Measurements from ENCODE around the gene MYCBPAP.

- TF ChIP-seq, protein P1, sequence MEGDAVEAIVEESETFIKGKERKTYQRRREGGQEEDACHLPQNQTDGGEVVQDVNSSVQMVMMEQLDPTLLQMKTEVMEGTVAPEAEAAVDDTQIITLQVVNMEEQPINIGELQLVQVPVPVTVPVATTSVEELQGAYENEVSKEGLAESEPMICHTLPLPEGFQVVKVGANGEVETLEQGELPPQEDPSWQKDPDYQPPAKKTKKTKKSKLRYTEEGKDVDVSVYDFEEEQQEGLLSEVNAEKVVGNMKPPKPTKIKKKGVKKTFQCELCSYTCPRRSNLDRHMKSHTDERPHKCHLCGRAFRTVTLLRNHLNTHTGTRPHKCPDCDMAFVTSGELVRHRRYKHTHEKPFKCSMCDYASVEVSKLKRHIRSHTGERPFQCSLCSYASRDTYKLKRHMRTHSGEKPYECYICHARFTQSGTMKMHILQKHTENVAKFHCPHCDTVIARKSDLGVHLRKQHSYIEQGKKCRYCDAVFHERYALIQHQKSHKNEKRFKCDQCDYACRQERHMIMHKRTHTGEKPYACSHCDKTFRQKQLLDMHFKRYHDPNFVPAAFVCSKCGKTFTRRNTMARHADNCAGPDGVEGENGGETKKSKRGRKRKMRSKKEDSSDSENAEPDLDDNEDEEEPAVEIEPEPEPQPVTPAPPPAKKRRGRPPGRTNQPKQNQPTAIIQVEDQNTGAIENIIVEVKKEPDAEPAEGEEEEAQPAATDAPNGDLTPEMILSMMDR (IDR thresholded peaks at IDR 0.05; ENCODE audit: low read length), result no peak
- no peak for TF ChIP-seq EZH2 (IDR thresholded peaks at IDR 0.05; ENCODE audit: borderline replicate concordance, low read length)
Observed at GRCh38 chr17:50488880-50489279, 19.4 kb upstream of the MYCBPAP start.
